PFSK-1 (cell line): Measurements from ENCODE around the gene ANKZF1.

Source experiments
- POLR2AphosphoS5 ChIP-seq: IDR thresholded peaks from 2 replicates; pipeline ENCODE4 v1.6.1; 2012; ENCODE audit warnings: low read depth, mild to moderate bottlenecking, control low read depth, low read length, moderate library complexity
- REST ChIP-seq, 2 experiments: IDR thresholded peaks; 2 replicates each; pipeline versions ENCODE4 v1.6.1 to v1.8.0; 2011 to 2012; ENCODE audit warnings: low read depth in 2 of 2, low read length in 2 of 2, control low read depth in 1 of 2, inconsistent platforms in 1 of 2, mild to moderate bottlenecking in 1 of 2, moderate library complexity in 1 of 2; ENCODE audit not compliant: insufficient read depth in 1 of 2

GRCh38 chr2:219215871-219216534 is 13.6 kb upstream of the ANKZF1 start:
- TF ChIP-seq POLR2AphosphoS5 (no peak), REST (IDR thresholded peaks at IDR 0.05; ENCODE audit: insufficient read depth in 1 of 2, low read depth in 2 of 2, low read length in 2 of 2) (no peak)
